ENCODE measurements around the gene GLYR1. TPM values are rescaled to one million over a fixed set of nuclear protein-coding genes. Genes with fewer than 3 reads are reported as not detected.

Gene GLYR1
- total and polyA plus RNA-seq, 9 of the 15 experiments (the other 6 are each of a cell fraction or from before 2014, with no cell fraction given), result 6.7 to 99.2 (median 60.2) TPM

GRCh38 chr16:4813251-4814003 is 33.7 kb downstream of the GLYR1 start:
- ChIA-PET CTCF (ENCODE audit: low intra/inter-chr PET ratio) (no interaction called here), POLR2A (interaction anchor here (0.5 to 1.3 kb wide), 2 partner anchors 10 to 218 kb away, joined by 3 to 7 read pairs; partner anchors contain the start of gene ROGDI)
- H3K9me1 ChIP-seq (ENCODE audit: control insufficient read depth, insufficient read depth, low read length), result no peaks in the 10 kb centered on the region
- no peaks in the 10 kb centered on the region for H3K9me3 ChIP-seq (replicated peaks; ENCODE audit: control insufficient read depth, insufficient read depth, low read depth, low read length)
- no peak overlapping the region for H3K27ac ChIP-seq (ENCODE audit: extremely low read depth, low read depth, low read length)
- FAIRE-seq (no peak), DNase-seq (ENCODE audit: extremely low read depth in 1 of 4, low spot score in 3 of 4) (no peak), ATAC-seq (no peak)
- no peaks in the 10 kb centered on the region; the same call in 1 of the 2 replicates for H4K20me1 ChIP-seq (replicated peaks; ENCODE audit: control insufficient read depth, insufficient read depth, low read length)
- H3K4me1 ChIP-seq (replicated peaks in 1 of 2; ENCODE audit: control insufficient read depth in 2 of 2, insufficient read depth in 2 of 2, low read length in 2 of 2), result peaks cover 0 to 3% of the 10 kb centered on the region in 2 experiments; a peak in 2 of 5 replicates
- H3K36me3 ChIP-seq (ENCODE audit: control insufficient read depth, insufficient read depth, low read length), result peaks cover 79% of the 10 kb centered on the region; the same call in 2 of the 3 replicates
- no TSS peak for BruUV-seq (replicated peaks)
- no peak overlapping the region for H3K4me3 ChIP-seq
- H3K9ac ChIP-seq (ENCODE audit: insufficient read depth in 1 of 2, low read depth in 2 of 2, low read length in 2 of 2), result no peak overlapping the region
- H3K79me2 ChIP-seq (ENCODE audit: control insufficient read depth, insufficient read depth, low read length), result no peaks in the 10 kb centered on the region
- intact Hi-C loops (cut with micrococcal nuclease), result no loop called here
- no peaks in the 10 kb centered on the region for H3K27me3 ChIP-seq (ENCODE audit: control insufficient read depth in 2 of 2, insufficient read depth in 2 of 2, low read length in 2 of 2)
- in situ Hi-C loops (cut with MboI), result no loop called here
- no peak overlapping the region for H3K4me2 ChIP-seq (ENCODE audit: insufficient read depth, low read length)
- WGBS (ENCODE audit: insufficient coverage, low coverage, missing lambda C conversion rate), result 96% methylated on average over 15 of the region's 16 CpGs
- H2AFZ ChIP-seq (ENCODE audit: low read depth, low read length), result no peak overlapping the region
- TF ChIP-seq GABPB2 (CRISPR knock-in tag; conservative IDR thresholded peaks at IDR 0.05) (no peak), ZNF174 (CRISPR knock-in tag; IDR thresholded peaks at IDR 0.05) (no peak), CREB3L1 (IDR thresholded peaks at IDR 0.05; ENCODE audit: borderline replicate concordance, low read depth) (no peak), ZNF431 (CRISPR knock-in tag; IDR thresholded peaks at IDR 0.05) (no peak), ZNF639 (CRISPR knock-in tag; conservative IDR thresholded peaks at IDR 0.05 in 1 of 2, IDR thresholded peaks at IDR 0.05 in 1 of 2) (no peak), POLR2AphosphoS5 (IDR thresholded peaks at IDR 0.05; ENCODE audit: control insufficient read depth, insufficient read depth, low read depth, low read length) (no peak), CGGBP1 (CRISPR knock-in tag; IDR thresholded peaks at IDR 0.05) (no peak), PHB (CRISPR knock-in tag; IDR thresholded peaks at IDR 0.05) (no peak), FOXJ2 (tag; IDR thresholded peaks at IDR 0.05) (no peak), HBP1 (CRISPR knock-in tag; IDR thresholded peaks at IDR 0.05) (no peak), GTF2A2 (tag; IDR thresholded peaks at IDR 0.05) (no peak), KHSRP (IDR thresholded peaks at IDR 0.05) (no peak), SOX6 (IDR thresholded peaks at IDR 0.05) (no peak), HES1 (IDR thresholded peaks at IDR 0.05; ENCODE audit: low read depth) (no peak), ARID2 (IDR thresholded peaks at IDR 0.05) (no peak)

Data from K562 (cell line).